HL-60/S4 treated with retinoic acid at 250 ng/mL for 4 days and 3 days (cell line): ENCODE measurements around the gene TPPP3.
"Not testable (repeated sequence)": the region's sequence is repeated elsewhere in the genome, so short reads cannot be mapped to it uniquely, and the experiment has no call there.

Experiments
- in situ Hi-C: fragments of 300-500 bp; cut with MboI; formaldehyde crosslinking; loops from 2 replicates; pipeline ENCODE4 v1.7.0; 2022; ENCODE audit warnings: low sequenced_read_pairs

Gene TPPP3

GRCh38 chr16:67356396-67356795 lies 36.9 kb downstream of the TPPP3 start:
- in situ Hi-C loops: no loop called here

- in situ Hi-C loops: not testable (repeated sequence)
Measured at GRCh38 chr16:67352463-67352862, 40.8 kb downstream of the TPPP3 start.

- in situ Hi-C loops: no loop called here
Measured at GRCh38 chr16:67350324-67350723, 43.0 kb downstream of the TPPP3 start.

- in situ Hi-C loops: no loop called here
Measured at GRCh38 chr16:67349172-67349571, 44.1 kb downstream of the TPPP3 start.

GRCh38 chr16:67346341-67346740 lies 47.0 kb downstream of the TPPP3 start:
- in situ Hi-C loops: no loop called here

- in situ Hi-C loops: no loop called here
Measured at GRCh38 chr16:67345401-67345800, 47.9 kb downstream of the TPPP3 start.

- in situ Hi-C loops: no loop called here
Measured at GRCh38 chr16:67342616-67343015, 50.7 kb downstream of the TPPP3 start.

GRCh38 chr16:67341250-67341649 lies 52.0 kb downstream of the TPPP3 start:
- in situ Hi-C loops: no loop called here
